Measurements from ENCODE around the gene CRABP1.
"Not testable (repeated sequence)": the region's sequence is repeated elsewhere in the genome, so short reads cannot be mapped to it uniquely, and the experiment has no call there.

CRABP1 gene

DNA sequence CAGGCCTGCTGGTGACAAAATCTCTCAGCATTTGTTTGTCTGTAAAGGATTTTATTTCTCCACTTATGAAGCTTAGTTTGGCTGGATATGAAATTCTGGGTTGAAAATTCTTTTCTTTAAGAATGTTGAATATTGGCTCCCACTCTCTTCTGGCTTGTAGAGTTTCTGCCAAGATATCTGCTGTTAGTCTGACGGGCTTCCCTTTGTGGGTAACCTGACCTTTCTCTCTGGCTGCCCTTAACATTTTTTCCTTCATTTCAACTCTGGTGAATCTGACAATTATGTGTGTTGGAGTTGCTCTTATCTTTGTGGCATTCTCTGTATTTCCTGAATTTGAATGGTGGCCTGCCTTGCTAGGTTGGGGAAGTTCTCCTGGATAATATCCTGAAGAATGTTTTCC, 40.0 kb downstream of the CRABP1 start:
- DNase-seq: not testable (repeated sequence)

DNA sequence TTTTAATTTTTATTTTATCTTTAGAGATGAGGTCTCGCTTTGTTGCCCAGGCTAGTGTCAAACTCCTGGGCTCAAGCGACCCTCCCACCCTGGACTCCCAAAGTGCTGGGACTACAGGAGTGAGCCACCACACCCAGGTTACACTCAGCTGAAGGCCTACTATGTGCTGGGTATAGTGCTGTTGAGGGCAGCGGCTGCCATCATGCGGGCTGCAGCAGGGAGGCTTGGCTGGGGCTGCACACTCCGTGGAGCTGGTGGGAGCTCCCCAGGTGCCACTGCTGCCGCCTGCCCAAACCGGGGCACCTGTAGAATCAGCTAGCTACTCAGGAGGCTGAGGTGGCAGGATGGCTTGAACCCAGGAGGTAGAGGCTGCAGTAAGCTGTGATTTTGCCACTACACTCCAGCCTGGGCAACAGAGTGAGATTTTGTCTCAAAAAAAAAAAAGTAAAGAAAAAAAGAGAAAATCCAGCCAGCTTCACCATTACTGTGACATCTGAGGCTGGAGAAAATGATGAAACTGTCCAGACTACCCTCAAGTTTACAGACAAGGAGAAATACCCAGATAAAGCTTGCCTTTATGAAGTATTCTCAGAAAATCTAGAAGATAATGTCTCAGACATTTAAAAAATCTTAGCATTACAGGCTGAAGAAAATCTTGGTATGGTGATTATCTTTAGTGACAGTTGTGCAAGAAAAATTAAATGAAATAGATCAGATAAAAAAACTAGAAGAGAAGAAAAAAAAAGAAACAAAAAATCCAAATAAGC, 42.1 kb downstream of the CRABP1 start:
- no peak for DNase-seq

DNA sequence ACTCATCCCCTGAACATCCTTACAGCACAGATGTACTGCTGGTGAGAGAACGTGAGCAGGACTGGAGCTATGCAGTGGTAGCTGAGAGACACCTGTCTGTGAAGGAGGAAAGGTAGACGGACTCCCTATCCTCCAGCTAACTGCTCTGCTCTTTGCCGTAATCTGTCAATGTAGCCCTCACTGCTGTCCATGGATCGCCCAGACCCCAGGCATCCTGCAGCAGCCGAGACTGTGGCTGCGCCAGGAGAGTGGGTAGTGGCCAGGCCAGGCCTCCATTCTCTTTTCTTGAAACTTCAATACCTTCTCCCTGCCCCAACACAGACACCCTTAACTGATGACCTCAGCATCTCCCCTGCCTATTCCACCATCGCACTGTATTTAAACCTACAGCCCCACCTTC, 44.5 kb downstream of the CRABP1 start:
- no peak for DNase-seq

DNA sequence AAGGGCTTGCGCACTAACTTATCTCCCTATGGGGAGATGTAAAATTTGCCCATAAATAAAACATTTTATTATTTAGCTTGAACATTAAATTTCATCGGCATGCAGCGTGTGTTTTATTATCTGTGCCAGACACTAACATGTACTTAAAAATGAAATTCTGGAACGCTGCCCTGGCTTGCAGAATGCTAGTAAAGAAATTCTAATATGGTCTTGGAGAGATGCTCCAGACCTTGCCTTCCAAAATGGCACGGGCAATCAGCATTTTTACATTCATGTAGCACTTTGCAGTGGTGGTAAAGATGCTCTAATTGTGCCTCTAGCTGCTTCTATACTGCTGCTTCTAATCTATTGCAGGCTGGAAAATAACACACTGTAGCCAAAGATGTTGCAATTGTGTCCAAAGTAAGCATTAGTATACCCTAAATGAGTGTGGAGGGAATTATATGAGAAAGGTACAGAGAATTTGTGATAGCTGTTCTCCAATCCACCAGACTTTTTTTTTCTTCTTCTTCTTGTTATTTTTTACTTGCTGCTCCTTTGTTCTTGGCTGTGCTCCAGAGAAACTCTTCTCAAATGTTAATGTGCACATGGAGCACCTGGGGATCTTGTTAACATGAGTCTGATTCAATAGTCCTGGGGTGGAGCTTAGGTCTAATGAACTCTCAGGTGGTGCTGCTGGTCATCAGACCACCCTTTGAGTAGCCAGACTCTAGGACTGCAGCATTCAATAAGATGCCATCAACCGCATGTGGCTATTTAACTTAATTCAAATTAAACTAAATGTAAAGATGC, 47.3 kb downstream of the CRABP1 start:
- no peak for DNase-seq

DNA sequence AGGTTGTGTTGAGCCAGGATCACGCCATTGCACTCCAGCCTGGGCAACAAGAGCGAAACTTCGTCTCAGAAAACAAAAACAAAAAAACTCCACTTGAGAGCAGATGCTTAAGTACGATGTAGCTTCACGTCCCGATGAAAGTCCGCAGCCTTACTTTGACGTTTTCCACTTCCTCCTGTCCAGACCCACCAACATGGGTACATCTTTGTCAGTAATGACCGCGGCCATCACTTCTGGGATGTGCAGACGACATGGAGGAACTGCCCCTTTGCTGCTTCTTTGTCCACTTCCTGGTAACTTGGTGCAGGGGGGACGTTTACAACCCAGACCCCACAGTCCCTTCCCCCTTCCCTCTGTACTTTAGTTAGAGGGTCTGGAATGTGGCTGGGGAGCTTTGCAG, 48.7 kb downstream of the CRABP1 start:
- no peak for DNase-seq

DNA sequence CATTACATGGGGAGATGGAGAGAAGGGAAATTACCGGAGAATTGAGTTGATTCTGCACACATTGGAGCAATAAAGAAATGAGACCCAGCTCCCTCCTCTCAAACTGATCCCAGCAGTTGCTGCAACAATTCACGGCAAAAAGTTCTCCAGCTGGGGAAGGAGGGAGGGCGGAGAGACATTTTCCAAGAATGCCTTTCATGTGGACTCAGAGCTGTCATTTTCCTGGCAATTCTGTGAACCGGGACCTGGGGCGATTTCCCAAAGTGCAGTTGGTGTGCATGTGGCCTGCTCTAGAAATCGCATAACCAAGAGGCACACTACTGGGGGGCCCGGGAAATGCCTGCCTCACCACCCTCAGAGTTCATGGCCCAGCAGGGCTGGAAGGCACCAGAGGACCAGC, 49.2 kb downstream of the CRABP1 start:
- no peak for DNase-seq

DNA sequence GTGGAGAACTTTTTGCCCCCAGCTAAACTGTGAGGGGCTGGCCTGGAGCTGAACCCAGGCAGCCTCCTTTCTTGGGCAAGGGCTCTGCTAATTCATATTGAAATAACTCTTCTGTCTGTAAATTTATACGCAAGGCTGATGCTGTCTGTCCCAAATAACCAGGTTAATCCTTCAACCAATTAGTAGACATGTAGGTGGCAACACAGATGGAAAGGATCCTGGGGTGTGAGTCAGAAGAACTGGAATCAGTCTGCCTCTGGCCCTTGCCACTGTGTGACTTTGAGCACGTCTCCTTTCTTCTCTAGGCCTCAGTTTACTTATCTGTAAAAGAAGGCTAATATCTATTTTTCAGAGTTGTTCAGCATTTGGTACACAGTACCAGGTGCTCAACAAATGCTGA, 49.6 kb downstream of the CRABP1 start:
- no peak for DNase-seq

DNA sequence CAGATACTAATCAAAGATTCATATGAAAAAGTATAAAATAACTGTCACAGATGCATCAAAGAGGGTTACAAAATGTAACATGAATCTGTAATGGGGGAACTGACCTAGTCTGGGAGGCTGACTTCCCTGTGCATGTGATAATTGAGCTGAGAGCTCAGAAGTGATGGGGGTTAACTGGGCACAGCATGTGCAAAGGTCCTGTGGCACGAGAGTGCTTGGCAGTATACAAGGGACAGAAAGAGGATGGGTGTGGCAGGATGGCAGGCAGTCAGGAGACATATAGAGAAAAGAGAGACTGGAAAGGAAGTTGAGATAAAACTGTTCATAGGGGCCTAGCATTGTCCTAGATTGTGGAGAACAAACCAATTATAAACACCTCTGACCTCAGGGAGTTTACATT, 50.1 kb downstream of the CRABP1 start:
- DNase-seq: no peak

DNA sequence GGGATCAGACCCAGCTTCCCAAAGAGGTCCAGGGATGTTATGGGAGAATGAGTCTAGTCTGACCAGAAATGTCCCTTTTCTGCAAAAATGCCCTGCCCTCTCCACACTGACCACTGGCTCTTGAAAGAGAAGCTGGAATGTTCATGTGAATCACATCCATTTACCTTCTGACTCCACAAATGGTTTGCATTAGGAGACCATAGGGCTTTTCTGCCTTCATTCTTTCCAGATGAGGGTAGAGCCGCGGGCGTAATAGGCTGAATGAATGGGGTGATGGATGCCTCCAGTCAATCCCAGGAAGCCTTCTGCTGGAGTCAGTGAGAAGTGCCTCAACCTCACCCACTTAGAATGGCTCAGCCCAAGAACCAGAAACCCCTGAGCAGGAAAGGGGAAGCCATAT, 50.7 kb downstream of the CRABP1 start:
- no peak for DNase-seq

DNA sequence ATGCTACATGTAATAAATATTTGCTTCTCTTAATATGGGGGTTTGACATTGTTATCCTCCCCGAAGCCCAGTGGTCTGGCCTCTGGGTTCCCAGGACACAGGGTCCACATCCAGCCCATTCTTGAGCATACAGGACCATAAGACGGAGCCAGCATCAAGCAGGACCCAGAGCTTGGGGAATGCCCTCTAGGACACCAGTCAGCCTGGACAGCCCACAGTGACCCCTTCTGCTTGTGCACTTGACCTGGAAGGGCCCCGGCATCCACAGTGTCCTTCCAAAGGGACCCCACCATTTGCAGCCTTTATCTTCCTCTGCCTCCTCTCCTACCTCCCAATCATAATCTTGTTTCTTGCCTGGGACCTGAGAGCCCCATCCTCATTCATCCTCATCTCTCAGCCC, 51.6 kb downstream of the CRABP1 start:
- DNase-seq: no peak

DNA sequence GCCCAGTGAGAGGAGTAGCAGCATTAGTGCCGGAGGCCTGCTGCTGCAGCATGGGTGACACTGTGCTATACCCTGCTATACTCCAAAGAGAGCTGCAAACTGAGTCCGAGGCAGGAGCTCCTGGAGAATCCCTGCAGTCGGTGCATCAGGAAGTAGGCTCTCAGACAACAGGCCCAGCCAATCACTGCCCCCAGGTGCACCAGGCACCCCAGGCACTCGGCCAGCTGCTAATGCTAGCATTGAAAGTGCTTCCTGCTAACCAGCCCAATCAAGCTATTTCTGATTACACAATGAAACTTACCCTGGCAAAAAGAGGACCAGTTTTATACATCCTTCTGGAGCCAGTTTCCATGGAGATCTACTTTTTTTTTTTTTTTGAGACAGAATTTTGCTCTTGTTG, 52.3 kb downstream of the CRABP1 start:
- no peak for DNase-seq

DNA sequence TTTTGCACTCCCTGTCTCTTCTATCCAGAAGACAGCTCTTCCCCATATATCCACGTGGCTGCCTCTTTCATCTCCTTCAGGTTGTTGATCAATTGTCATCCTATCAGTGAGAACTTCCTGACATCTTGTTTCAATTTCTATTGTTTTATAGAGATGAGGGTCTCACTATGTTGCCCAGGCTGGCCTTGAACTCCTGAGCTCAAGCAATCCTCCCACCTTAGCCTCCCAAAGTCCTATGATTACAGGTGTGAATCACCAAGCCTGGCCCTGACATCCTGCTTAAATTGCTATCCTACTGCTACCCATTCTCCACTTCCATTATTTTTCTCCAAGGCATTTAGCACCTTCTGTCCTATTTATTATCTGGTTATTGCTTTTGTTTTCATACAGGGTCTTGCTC, 53.0 kb downstream of the CRABP1 start:
- no peak for DNase-seq

DNA sequence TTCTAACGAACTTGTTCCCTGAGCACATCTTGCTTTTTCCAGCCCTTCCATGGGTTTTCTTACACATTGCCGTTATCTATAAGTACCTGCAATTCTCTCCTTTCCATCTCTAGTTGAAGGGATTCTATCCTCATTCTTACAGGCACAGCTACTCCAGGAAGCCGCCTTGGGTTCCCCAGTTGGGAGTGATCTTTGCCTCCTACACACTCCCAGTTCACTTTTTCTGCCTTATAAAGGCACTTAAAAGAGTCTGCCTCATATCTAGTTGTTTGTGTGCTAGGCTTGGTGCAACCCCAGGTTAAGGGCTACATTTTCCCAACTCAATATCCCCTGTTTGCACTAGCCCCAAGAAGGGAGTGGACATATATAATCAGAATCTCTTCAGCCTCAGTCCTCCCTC, 53.9 kb downstream of the CRABP1 start:
- DNase-seq: no peak

DNA sequence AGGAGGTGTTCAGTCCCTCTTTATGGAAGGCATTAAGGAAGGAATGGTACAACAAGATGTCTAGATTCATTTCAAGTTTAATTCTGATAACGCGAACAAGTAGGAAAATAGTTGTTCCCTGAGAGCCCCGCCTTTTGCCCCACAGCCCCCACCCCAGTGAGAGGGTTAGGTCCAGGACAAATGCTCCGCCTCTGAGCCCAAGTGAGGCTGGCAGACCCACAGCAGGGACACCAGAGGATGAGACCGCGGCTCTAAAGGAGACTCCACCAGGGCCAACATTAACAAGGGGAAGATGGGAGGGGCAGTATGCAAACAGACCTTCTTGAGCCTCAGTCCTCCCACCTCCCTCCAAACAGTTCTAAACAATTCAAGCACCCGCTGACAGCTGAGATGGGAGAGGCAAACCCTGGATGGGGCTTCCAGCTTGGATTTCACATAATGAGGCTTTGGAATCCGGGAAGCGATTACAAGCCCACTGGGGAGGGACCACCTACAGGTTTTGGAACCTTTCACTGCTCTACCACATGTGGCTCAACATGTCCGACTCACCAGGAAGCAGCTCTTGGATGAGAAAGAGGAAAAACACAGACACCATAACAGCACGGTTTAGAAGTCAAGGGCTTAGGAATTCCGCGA, 54.9 kb downstream of the CRABP1 start:
- no peak for DNase-seq

DNA sequence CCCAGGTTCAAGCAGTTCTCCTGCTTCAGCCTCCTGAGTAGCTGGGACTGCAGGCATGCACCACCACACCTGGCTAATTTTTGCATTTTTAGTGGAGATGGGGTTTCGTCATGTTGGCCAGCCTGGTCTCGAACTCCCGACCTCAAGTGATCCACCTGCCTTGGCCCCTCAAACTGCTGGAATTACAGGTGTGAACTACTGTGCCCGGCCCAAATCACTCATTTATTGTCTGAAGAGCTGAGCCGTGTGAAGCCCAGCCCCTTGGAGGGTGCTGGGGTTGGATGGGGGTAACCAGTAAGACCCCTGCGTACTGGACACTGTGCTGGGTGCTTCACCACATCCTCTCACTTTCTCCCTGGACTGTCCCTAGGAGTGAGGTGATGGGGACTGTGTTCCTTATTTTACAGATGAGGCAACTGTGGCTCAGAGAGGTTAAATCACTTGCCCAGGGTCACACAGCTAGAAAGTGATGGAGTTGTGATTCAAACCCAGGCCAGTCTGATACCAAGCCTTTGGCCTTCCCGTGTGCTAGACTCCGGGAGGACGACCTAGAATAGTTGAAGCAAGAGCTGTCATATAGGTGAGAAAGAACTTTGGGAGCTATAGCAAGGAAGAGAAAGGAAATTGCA, 56.1 kb downstream of the CRABP1 start:
- no peak for DNase-seq

DNA sequence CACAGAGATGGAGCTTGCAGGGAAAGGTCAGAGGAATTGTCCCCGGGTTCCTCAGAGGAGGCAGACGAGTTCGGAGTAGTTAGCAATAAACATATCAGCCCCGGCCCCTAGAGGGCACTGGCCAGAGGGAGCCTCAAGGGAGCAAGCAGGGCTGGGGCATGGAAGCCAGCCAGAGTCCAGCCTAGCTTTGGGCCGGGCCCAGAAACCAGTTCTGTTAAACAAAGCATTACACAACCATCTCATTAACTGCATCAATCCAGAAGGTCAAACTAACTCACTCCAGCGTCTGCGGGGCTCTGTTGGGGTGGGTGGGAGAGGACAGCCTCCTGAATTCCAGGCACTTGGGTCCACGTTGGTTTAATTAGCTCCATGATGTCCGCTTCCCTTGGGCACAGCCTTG, 56.8 kb downstream of the CRABP1 start:
- no peak for DNase-seq

DNA sequence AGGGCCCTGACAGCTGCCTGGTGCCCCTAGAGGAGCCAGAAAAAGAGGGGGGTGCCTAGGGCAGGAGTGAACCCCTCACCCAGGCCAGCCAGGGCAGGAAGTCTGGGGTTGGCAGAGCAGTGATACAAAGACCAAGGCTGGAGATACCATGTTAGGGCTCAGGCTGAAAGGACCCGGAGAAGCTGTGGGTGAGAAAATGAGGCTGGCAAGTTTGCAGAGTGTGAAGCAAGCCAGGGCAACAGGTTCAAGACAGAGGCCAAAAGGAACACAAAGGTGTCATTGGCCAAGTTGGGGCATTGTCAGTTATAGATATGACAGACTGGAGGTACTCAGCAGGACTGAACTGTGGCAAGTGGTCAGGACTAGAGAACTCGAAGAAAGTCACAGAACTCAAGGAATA, 57.2 kb downstream of the CRABP1 start:
- DNase-seq: no peak

Measured in hematopoietic multipotent progenitor cell treated with erythropoietin and hydrocortisone succinate and interleukin-3 and kit ligand, for 6 days (in vitro differentiated cells).